ENCODE results near the gene GPATCH4.

GRCh38 chr1:156641761-156642264 lies 40.5 kb upstream of the GPATCH4 start, which contains the start of gene BCAN:
- TF ChIP-seq POLR2A (IDR thresholded peaks at IDR 0.05; ENCODE audit: low read depth, low read length) (no peak), CTCF (conservative IDR thresholded peaks at IDR 0.05; ENCODE audit: low read depth, low read length) (no peak), MAFK (IDR thresholded peaks at IDR 0.05; ENCODE audit: low read depth, low read length) (no peak), RFX5 (IDR thresholded peaks at IDR 0.05; ENCODE audit: low read depth, low read length) (no peak), CEBPB (IDR thresholded peaks at IDR 0.05; ENCODE audit: low read depth, low read length) (no peak), SMC3 (IDR thresholded peaks at IDR 0.05; ENCODE audit: low read depth, low read length) (no peak), MXI1 (IDR thresholded peaks at IDR 0.05; ENCODE audit: borderline replicate concordance, low read depth, low read length) (no peak), ELK1 (IDR thresholded peaks at IDR 0.05; ENCODE audit: borderline replicate concordance, low read depth, low read length) (no peak), RCOR1 (IDR thresholded peaks at IDR 0.05; ENCODE audit: insufficient replicate concordance, low read length) (no peak), RAD21 (IDR thresholded peaks at IDR 0.05; ENCODE audit: low read length) (no peak), FOS (IDR thresholded peaks at IDR 0.05; ENCODE audit: low read depth, low read length) (no peak)
- TF ChIP-seq, protein P1, sequence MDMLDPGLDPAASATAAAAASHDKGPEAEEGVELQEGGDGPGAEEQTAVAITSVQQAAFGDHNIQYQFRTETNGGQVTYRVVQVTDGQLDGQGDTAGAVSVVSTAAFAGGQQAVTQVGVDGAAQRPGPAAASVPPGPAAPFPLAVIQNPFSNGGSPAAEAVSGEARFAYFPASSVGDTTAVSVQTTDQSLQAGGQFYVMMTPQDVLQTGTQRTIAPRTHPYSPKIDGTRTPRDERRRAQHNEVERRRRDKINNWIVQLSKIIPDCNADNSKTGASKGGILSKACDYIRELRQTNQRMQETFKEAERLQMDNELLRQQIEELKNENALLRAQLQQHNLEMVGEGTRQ (IDR thresholded peaks at IDR 0.05; ENCODE audit: low read depth, low read length): no peak

All from IMR-90 (cell line).